H7 (cell line): ENCODE results near the gene SMTN. TPM values are rescaled to one million over a fixed set of nuclear protein-coding genes. Genes with fewer than 3 reads are reported as not detected.
"Not testable (repeated sequence)": the region's sequence is repeated elsewhere in the genome, so short reads cannot be mapped to it uniquely, and the experiment has no call there.

Experiments
- DNase-seq: peaks from one replicate; pipeline ENCODE4 v3.0.0; 2012
- H3K27me3 ChIP-seq: 2 replicates; pipeline ENCODE4 v1.6.0; 2011; ENCODE audit warnings: mild to moderate bottlenecking, low read length; ENCODE audit not compliant: control insufficient read depth, insufficient read depth
- H3K36me3 ChIP-seq: replicated peaks from 2 replicates; pipeline ENCODE4 v1.5.1; 2011; ENCODE audit warnings: low read length; ENCODE audit not compliant: control insufficient read depth, insufficient read depth
- H3K4me3 ChIP-seq: 2 replicates; pipeline ENCODE4 v1.5.1; 2011; ENCODE audit warnings: low read depth, mild to moderate bottlenecking, control low read depth, low read length, moderate library complexity; ENCODE audit not compliant: insufficient read depth
- total RNA-seq: library from RNA; depleted of rRNA; stranded (reverse); fragments of >200 nt; shearing (Covaris generic); gene quantifications from 2 replicates; pipeline ENCODE4 v1.2.3, GENCODE V29; 2014

SMTN gene
- total RNA-seq, 1 experiment from 2014 or later = 10.7 TPM

DNA sequence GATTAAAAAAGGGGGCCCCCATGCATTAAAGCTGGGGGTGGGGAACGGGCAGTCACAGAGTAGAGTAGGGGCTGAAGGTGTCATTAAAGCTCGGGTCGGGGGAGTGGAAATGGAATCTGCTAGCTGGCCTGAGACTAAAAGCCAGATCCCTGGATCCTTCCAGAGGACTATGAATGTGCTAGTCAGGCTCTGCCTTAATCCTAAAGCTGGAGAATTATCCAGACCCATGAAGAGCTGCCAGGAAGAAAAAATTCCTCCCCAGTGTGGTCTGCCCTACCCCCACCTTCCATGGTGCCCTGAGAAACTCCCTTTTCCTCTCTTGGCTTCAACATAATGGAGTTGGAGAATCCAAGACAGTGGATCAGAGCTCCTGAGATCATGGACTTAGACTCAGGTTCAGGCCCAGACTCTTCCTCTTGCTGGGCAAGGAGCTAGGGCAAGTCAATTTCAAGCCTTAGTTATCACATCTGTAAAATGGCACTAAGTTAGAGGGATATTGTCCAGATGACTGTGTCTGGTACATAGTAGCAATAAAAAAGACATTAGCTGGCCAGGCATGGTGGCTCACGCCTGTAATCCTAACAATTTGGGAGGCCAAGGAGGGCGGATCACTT is 24.0 kb upstream of the SMTN start:
- DNase-seq = no peak

DNA sequence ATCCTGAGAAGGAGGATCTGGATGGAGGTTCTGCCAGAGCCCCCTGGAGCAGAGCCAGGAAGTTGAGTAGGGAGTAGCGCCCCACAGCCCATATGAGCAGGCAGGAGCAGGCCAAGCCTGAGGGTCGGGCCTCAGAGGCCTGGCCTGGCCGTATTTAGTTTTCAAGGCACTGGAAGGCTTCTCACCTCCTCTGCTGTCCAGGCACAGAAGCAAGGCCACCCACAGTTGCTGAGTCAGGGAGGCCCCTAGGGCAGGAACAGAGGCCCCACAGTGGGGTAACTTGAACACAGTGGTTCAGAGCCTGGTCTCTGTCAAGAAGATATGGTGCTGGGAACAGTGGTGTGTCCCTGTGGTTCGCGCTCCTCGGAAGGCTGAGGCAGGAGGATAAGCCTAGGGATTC is 21.5 kb upstream of the SMTN start:
- not testable (repeated sequence) for H3K36me3 ChIP-seq, DNase-seq, H3K27me3 ChIP-seq, H3K4me3 ChIP-seq

More for the DNA sequence above, 24.0 kb upstream of the SMTN start:
- Histone ChIP-seq H3K27me3 (no peaks in the 10 kb centered on the region), H3K4me3 (no peak overlapping the region), H3K36me3 (no peaks in the 10 kb centered on the region)

DNA sequence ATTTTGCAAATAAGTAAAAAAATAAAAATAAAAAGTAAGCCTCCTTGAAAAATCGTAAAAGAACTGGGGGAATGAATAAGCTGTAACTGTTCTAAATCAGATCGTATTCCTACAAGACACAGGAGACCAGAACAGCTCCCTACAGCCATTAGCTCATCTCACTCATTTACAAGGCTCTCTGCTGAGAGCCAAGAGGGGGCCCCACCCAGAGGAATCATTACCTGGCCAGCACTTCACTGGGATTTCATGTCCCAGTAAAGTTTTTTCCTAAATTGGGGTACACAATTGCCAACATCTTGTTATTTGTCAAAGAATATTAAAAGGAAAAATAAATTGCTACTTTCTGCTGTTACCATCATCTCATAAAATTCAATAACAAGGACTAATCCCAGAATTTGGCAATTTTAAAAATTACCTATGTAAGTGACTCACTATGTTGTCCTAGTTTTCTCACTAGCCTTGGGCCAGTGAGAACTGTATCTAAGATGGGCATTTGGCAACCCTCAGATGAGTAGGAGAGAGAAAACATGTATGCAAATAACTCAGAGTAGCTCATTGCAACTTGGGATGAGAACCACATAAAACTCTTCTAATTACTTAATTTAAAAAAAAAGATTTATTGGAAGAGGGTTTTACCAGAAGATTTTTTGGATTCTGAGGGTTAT is 18.4 kb upstream of the SMTN start:
- DNase-seq = no peak
- H3K4me3 ChIP-seq = no peak overlapping the region

DNA sequence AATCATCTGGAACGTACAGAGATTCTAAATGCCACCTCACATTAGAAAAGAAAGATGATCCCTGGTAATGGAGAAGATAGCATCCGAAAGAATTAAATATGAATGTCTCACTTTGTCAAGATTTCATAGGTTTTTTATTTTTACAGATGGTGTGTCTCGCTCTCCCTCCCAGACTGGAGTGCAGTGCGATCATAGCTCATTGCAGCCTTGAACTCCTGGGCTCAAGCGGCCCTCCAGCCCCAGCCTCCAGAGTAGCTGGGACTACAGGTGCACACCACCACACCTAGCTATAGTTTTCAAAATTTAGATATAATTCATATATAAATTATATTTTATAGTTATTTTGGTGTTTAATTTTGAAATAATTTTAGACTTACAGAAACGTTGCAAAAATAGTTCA is 16.7 kb upstream of the SMTN start:
- Histone ChIP-seq H3K36me3 (no peaks in the 10 kb centered on the region), H3K4me3 (no peak overlapping the region)
- DNase-seq = no peak

More for the DNA sequence above, 18.4 kb upstream of the SMTN start:
- H3K36me3 ChIP-seq = no peaks in the 10 kb centered on the region
- H3K27me3 ChIP-seq = no peaks in the 10 kb centered on the region

DNA sequence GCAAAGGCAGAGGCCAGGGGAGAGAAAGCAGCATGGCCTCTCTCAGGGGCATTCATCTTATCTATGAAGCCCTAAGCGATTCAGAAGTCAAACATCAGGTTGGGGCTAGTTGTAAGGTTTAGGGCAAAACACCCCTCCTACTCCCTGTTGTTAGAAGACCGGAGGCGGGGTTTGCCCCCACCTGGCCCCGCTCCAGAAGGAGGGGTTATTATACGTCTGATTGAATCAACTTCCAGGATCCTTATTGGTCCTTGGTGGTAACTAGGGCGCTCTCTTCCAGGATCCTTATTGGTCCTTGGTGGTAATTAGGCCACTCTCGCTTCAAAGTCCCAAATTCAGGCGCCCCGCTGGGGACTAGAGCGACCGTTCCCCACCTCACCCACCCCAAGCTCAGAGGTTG is 12.1 kb upstream of the SMTN start:
- Histone ChIP-seq H3K4me3 (no peak overlapping the region), H3K27me3 (no peaks in the 10 kb centered on the region), H3K36me3 (no peaks in the 10 kb centered on the region)
- DNase-seq = peak; percentile 54

More for the DNA sequence above, 16.7 kb upstream of the SMTN start:
- H3K27me3 ChIP-seq = no peaks in the 10 kb centered on the region

DNA sequence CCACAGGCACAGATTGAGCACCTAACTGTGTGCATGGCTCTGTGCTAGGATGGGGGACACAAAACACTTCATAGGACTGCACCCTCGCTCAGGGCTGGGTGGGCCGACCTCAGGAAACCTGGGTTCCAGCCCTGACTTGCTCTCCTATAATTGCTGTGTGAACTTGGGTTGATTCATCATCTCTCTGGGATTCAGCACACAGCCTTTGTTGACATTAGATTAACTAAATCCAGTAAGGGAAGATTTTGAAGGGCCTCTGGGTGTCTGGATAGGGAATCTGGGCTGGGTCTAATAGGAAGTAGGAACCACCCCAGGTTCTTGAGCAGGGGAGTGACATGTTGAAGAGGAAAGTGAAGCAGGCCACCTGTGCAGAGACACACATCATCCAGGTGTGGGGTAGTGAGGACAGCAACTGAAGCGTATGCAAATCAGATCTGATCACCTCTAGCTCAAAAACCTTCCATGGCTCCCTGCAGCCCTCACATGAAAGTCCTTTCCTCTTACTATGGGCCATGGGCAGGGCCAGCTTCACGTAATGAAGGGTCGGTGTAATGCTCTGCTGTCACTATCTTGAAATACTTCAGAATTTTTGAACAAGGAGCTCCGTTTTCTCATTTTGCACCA is 11.3 kb upstream of the SMTN start:
- DNase-seq, H3K4me3 ChIP-seq, H3K36me3 ChIP-seq, H3K27me3 ChIP-seq: not testable (repeated sequence)

DNA sequence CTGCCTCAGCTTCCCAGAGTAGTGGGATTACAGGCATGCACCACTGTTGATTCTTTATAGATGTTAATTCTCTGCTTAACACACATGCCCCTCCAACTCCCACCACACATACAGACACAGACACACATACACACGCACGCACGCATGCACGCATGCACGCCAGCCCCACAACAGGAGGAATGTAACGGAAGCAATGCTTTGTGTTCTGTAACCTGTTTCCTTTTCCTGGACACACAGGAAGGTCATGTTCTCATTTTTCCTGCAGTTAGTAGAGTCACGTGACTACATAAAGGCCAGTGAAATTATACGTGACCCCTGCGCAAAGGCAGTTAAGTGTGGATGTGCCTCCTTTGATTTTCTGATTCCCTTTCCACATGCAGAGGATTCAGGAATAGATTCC is 8.0 kb upstream of the SMTN start:
- not testable (repeated sequence) for DNase-seq, H3K4me3 ChIP-seq, H3K36me3 ChIP-seq, H3K27me3 ChIP-seq

DNA sequence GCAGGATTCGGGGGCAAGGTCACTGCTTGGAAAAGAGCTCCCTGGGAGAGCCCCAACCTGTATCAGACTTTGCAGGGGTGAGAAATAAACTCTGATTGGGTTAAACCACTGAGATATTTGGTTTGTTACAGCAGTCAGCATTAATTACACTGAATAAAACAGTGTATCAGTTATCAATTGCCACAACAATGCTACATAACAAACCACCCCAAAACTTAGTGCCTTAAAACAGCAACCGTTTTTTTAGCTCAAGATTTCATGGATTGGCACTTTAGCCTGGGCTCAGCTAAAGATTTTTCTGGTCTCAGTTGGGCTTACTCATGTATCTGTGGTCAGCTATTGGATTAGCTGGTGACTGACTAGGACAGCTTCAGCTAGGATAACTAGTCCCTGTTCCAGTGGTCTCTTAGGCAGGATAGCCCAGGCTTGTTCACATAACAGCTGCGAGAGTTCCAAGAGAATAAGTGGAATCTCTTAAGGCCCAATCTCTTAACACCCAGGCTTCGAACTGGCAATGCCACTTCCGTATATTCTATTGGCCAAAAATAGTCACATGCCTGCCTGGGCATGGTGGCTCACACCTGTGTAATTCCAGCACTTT is 7.5 kb upstream of the SMTN start:
- not testable (repeated sequence) for H3K4me3 ChIP-seq, H3K36me3 ChIP-seq, DNase-seq, H3K27me3 ChIP-seq

DNA sequence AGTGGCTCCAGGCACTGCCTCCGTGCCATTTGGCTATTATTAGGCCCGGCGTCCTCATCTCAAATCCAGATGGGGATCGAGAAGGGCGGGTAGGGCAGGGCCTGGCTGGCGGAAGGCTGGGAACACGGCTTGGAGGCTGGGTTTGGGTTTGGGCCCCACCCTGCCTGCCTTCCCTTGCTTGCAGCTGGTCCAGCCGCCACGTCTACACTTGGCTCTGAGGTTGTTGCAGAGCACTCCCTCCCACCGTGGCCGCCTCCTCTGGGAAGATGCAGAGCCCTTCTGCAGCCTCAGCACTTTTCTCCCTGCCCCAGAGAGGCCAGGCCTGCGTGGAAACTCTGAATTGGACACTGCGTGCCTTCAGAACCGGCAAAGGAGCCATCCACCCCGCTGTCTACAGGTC is 5.2 kb upstream of the SMTN start:
- DNase-seq = no peak
- Histone ChIP-seq H3K27me3 (no peaks in the 10 kb centered on the region), H3K4me3 (no peak overlapping the region), H3K36me3 (no peaks in the 10 kb centered on the region)

DNA sequence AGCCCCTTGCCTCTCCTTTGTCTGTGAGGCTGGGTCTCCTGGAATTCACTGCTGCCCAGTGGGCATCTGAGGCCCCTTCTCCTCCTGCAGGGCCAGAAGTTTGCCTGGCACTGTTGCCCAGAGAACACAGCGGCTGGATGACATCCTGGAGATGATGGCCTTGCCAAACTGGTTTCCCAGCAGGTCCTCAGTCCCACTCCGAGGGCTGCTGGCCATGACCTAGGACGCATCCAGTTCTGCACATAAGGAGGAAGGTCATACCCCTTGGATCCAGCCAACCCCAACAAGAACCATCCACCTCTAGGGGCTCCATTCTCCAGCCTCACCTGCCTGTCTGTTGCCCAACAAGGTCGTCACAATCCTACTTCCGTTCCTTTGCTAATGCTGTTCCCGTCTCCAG is 3.4 kb upstream of the SMTN start:
- no peaks in the 10 kb centered on the region for H3K36me3 ChIP-seq
- H3K4me3 ChIP-seq = no peak overlapping the region
- H3K27me3 ChIP-seq = peaks cover 2% of the 10 kb centered on the region
- DNase-seq = no peak

DNA sequence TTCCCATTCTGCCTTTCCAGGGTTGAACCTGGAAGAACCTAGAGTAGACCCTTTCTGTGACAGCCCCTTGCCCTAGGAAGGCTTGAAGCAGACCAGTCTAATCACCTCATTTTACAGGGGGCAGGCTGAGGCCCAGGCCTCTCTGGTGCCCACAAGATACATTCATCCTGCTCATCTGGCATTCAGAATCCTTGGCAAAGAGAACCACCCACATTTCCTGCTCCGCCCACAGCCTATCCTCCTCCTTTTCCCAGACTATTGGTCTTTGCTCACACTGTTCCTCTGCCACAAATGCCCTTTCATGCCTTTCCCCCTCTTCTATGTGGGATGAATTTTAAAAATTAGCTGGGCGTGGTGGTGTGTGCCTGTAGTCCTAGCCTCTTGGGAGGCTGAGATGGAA is 2.7 kb upstream of the SMTN start:
- H3K36me3 ChIP-seq, DNase-seq, H3K27me3 ChIP-seq, H3K4me3 ChIP-seq: not testable (repeated sequence)

DNA sequence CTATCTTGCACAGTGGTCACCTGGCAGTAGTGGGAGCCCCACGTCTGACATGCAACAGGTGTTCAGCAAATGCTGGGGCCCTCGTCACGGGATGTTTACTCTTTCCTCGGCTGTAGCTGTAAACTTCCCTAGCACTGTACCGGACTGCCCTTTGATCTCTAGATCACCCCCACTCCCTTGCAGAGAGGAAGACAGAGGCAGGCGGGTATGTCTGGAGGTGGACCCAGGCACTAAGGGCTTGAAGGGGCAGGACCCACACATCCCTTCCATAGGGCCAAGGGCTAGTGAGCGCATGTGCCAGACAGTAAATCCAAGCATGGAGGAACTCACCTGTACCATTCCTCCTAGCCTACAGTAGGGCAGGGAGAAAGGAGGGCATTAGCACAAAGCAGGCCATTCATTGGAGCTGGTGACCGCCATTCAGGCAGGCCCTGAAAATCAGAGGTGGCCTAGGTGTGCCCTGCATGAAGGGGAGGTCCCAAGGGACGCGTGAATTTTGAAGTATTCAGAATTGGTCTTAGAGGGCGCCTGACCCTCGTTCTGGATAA is 1.9 kb upstream of the SMTN start:
- Histone ChIP-seq H3K36me3 (no peaks in the 10 kb centered on the region), H3K27me3 (peaks cover 2% of the 10 kb centered on the region), H3K4me3 (no peak overlapping the region)
- peak; percentile 80 for DNase-seq

DNA sequence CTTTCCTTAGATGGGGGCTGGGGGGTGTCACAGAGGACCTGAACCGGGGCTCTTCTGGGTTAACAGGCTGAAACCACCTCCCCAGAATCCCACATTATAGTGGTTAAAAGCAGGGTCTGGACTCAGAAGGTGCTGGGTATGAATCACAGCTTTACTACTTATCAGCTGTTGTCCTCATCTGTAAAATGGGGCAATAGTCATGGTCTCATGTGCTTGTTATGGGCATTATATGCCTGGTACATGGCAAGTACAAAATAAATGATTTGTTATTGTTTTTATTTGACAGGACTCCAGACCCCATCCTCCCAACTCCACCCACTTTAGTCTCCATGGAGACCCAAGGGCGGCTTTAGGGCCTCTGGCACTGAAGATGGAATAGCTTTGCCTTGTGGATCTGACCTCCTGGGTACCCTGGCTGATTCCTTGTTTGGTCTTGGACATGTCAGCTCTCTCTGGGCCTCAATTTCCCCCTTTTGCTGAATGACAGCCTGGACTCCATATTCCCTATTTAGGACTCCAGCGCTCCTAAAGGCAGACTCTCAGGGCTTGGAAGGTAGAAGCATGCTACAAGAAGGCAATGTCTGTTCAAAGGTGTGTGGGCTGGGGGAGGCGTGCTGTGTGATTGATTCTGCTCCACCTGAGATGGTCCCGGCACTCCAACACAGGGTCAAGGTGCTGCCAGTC is 812 bp upstream of the SMTN start:
- H3K4me3 ChIP-seq = peak overlapping the region; percentile 71
- no peaks in the 10 kb centered on the region for H3K36me3 ChIP-seq
- DNase-seq = peak; percentile 53
- peaks cover 2% of the 10 kb centered on the region for H3K27me3 ChIP-seq

DNA sequence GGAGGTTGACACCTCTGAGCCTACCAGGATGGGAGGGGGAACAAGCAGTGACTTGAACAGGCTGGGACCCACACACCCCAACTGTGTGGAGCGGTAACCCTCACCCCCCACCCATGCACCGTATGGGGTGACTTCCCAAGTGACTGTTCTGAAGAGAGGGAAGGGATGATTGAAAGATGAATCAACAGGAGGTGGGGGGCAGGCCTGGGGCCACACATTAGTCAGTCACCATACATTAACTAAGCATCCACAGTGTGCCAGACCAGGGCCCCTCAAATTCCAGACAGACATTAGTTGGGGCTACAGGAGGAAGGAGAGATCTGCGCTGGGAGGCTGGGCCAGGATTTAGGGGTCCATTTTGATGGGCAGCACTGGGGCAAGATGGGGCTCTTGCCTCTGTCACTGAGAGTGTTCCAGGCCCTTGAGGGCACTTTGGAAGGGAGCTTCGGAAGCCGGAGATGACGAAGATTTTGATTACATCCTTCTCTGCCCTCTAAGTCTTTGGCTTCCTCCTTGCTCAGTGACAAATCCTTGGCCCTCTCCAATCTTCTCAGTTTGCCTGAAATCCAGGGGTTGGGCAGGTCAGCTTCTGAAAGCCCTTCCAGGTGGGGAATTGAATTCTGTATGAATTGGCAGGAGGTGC is 966 bp downstream of the SMTN start:
- peak; percentile 38 for DNase-seq
- no peaks in the 10 kb centered on the region for H3K36me3 ChIP-seq
- H3K4me3 ChIP-seq = 0 out of 2 replicates have a peak overlapping the region, but pooled peaks have one; percentile 71
- peaks cover 2% of the 10 kb centered on the region for H3K27me3 ChIP-seq
